DMS153 (cell line): ENCODE results near the gene CACNB1.
"Not testable (repeated sequence)": the region's sequence is repeated elsewhere in the genome, so short reads cannot be mapped to it uniquely, and the experiment has no call there.

Experiments
- DNase-seq: peaks from one replicate; lab custom pipeline; 2025; lab: John Stamatoyannopoulos, UW

Gene CACNB1

GRCh38 chr17:39151150-39151942 lies 46.1 kb downstream of the CACNB1 start, which contains the start of gene PLXDC1:
Gene PLXDC1 (minus strand): TSS chr17:39151637. CDS start chr17:39151437, 200 bp downstream.
- no peak for DNase-seq

GRCh38 chr17:39150795-39151149 lies 46.7 kb downstream of the CACNB1 start:
- DNase-seq, result no peak

- DNase-seq, result no peak
Observed at GRCh38 chr17:39150104-39150634, 47.3 kb downstream of the CACNB1 start.

GRCh38 chr17:39147221-39148185 lies 50.0 kb downstream of the CACNB1 start:
- no peak for DNase-seq

- DNase-seq, result no peak
Observed at GRCh38 chr17:39146273-39146672, 51.2 kb downstream of the CACNB1 start.

- DNase-seq, result no peak
Observed at GRCh38 chr17:39145143-39145542, 52.3 kb downstream of the CACNB1 start.

GRCh38 chr17:39144416-39144840 lies 53.0 kb downstream of the CACNB1 start:
- DNase-seq, result peak; percentile 98

GRCh38 chr17:39143552-39144093 lies 53.8 kb downstream of the CACNB1 start:
- no peak for DNase-seq

GRCh38 chr17:39141915-39142664 lies 55.4 kb downstream of the CACNB1 start:
- DNase-seq, result no peak

- no peak for DNase-seq
Observed at GRCh38 chr17:39141294-39141693, 56.2 kb downstream of the CACNB1 start.

GRCh38 chr17:39139561-39139960 lies 57.9 kb downstream of the CACNB1 start:
- DNase-seq, result no peak

- no peak for DNase-seq
Observed at GRCh38 chr17:39139161-39139511, 58.3 kb downstream of the CACNB1 start.

- no peak for DNase-seq
Observed at GRCh38 chr17:39138431-39139160, 58.9 kb downstream of the CACNB1 start.

- DNase-seq, result no peak
Observed at GRCh38 chr17:39134878-39135277, 62.6 kb downstream of the CACNB1 start.

GRCh38 chr17:39132192-39132610 lies 65.3 kb downstream of the CACNB1 start:
- no peak for DNase-seq

- DNase-seq, result no peak
Observed at GRCh38 chr17:39131616-39132015, 65.9 kb downstream of the CACNB1 start.

- DNase-seq, result no peak
Observed at GRCh38 chr17:39130205-39130604, 67.3 kb downstream of the CACNB1 start.

GRCh38 chr17:39129544-39129943 lies 67.9 kb downstream of the CACNB1 start:
- DNase-seq, result not testable (repeated sequence)

GRCh38 chr17:39126436-39126835 lies 71.0 kb downstream of the CACNB1 start:
- no peak for DNase-seq

GRCh38 chr17:39125143-39125875 lies 72.2 kb downstream of the CACNB1 start:
- no peak for DNase-seq
